ENCODE measurements around the gene CAPN10. TPM values are rescaled to one million over a fixed set of nuclear protein-coding genes. Genes with fewer than 3 reads are reported as not detected.
"Not testable (repeated sequence)": the region's sequence is repeated elsewhere in the genome, so short reads cannot be mapped to it uniquely, and the experiment has no call there.

The CAPN10 gene
- 49.6 and 51.1 TPM in 2 replicates for total RNA-seq

GRCh38 chr2:240586198-240586918 is at the start of gene CAPN10:
CAPN10 (plus strand) TSS chr2:240586734; CDS start chr2:240586912, 178 bp downstream.
- Mint-ChIP-seq H3K4me3 (ENCODE audit: low read depth) (peak within 1 kb of the TSS; percentile 97), H3K9me3 (no peaks in the 10 kb centered on the region), H3K27me3 (ENCODE audit: low read depth) (no peaks in the 10 kb centered on the region), H3K4me1 (ENCODE audit: low read depth) (peaks cover 27% of the 10 kb centered on the region), H3K36me3 (ENCODE audit: low read depth) (peaks cover 16% of the 10 kb centered on the region), H3K27ac (peak within 1 kb of the TSS; percentile 91)
- DNase-seq (ENCODE audit: low spot score) = peak; percentile 97
- intact Hi-C loops (cut with micrococcal nuclease) = loop anchor here (1.0 to 2.0 kb wide), 4 partner anchors 21 to 562 kb away; partner anchors contain the start of gene PASK

GRCh38 chr2:240538031-240538780 is 48.3 kb upstream of the CAPN10 start:
- Mint-ChIP-seq H3K27ac (no peak overlapping the region), H3K36me3 (ENCODE audit: low read depth) (peaks cover 68% of the 10 kb centered on the region), H3K27me3 (ENCODE audit: low read depth) (no peaks in the 10 kb centered on the region), H3K9me3 (peaks cover 10% of the 10 kb centered on the region), H3K4me1 (ENCODE audit: low read depth) (no peaks in the 10 kb centered on the region), H3K4me3 (ENCODE audit: low read depth) (no peak overlapping the region)
- DNase-seq (ENCODE audit: low spot score) = no peak
- intact Hi-C loops (cut with micrococcal nuclease) = no loop called here

GRCh38 chr2:240539101-240539500 is 47.4 kb upstream of the CAPN10 start:
- H3K9me3 Mint-ChIP-seq; H3K27ac Mint-ChIP-seq; H3K4me1 Mint-ChIP-seq (ENCODE audit: low read depth); H3K4me3 Mint-ChIP-seq (ENCODE audit: low read depth); H3K27me3 Mint-ChIP-seq (ENCODE audit: low read depth); intact Hi-C loops (cut with micrococcal nuclease); DNase-seq (ENCODE audit: low spot score): not testable (repeated sequence)
- peaks cover 67% of the 10 kb centered on the region for H3K36me3 Mint-ChIP-seq (ENCODE audit: low read depth)

- Mint-ChIP-seq H3K27me3 (ENCODE audit: low read depth) (no peaks in the 10 kb centered on the region), H3K9me3 (peaks cover 12% of the 10 kb centered on the region), H3K4me1 (ENCODE audit: low read depth) (no peaks in the 10 kb centered on the region), H3K4me3 (ENCODE audit: low read depth) (no peak overlapping the region), H3K27ac (no peak overlapping the region), H3K36me3 (ENCODE audit: low read depth) (peaks cover 63% of the 10 kb centered on the region)
- DNase-seq (ENCODE audit: low spot score) = no peak
- intact Hi-C loops (cut with micrococcal nuclease) = no loop called here
Observed at GRCh38 chr2:240539906-240540305, 46.6 kb upstream of the CAPN10 start.

- no peaks in the 10 kb centered on the region for H3K27me3 Mint-ChIP-seq (ENCODE audit: low read depth)
- peaks cover 55% of the 10 kb centered on the region for H3K36me3 Mint-ChIP-seq (ENCODE audit: low read depth)
- no peak overlapping the region for H3K27ac Mint-ChIP-seq
- intact Hi-C loops (cut with micrococcal nuclease) = no loop called here
- H3K9me3 Mint-ChIP-seq = peaks cover 14% of the 10 kb centered on the region
- H3K4me1 Mint-ChIP-seq (ENCODE audit: low read depth) = no peaks in the 10 kb centered on the region
- no peak for DNase-seq (ENCODE audit: low spot score)
- H3K4me3 Mint-ChIP-seq (ENCODE audit: low read depth) = no peak overlapping the region
Observed at GRCh38 chr2:240551288-240551687, 35.2 kb upstream of the CAPN10 start.

GRCh38 chr2:240551811-240552210 is 34.7 kb upstream of the CAPN10 start:
- intact Hi-C loops (cut with micrococcal nuclease) = no loop called here
- peaks cover 14% of the 10 kb centered on the region for H3K9me3 Mint-ChIP-seq
- no peak overlapping the region for H3K4me3 Mint-ChIP-seq (ENCODE audit: low read depth)
- H3K27ac Mint-ChIP-seq = no peak overlapping the region
- H3K36me3 Mint-ChIP-seq (ENCODE audit: low read depth) = peaks cover 55% of the 10 kb centered on the region
- no peak for DNase-seq (ENCODE audit: low spot score)
- no peaks in the 10 kb centered on the region for H3K27me3 Mint-ChIP-seq (ENCODE audit: low read depth)
- peaks cover 4% of the 10 kb centered on the region for H3K4me1 Mint-ChIP-seq (ENCODE audit: low read depth)

- Mint-ChIP-seq H3K27me3 (ENCODE audit: low read depth) (no peaks in the 10 kb centered on the region), H3K4me3 (ENCODE audit: low read depth) (no peak overlapping the region), H3K4me1 (ENCODE audit: low read depth) (peaks cover 13% of the 10 kb centered on the region), H3K27ac (no peak overlapping the region), H3K36me3 (ENCODE audit: low read depth) (peaks cover 53% of the 10 kb centered on the region), H3K9me3 (peaks cover 14% of the 10 kb centered on the region)
- DNase-seq (ENCODE audit: low spot score) = no peak
- intact Hi-C loops (cut with micrococcal nuclease) = no loop called here
Observed at GRCh38 chr2:240553956-240554480, 32.5 kb upstream of the CAPN10 start.

- Mint-ChIP-seq H3K36me3 (ENCODE audit: low read depth) (peaks cover 61% of the 10 kb centered on the region), H3K27ac (no peak overlapping the region), H3K27me3 (ENCODE audit: low read depth) (no peaks in the 10 kb centered on the region), H3K9me3 (peaks cover 14% of the 10 kb centered on the region), H3K4me3 (ENCODE audit: low read depth) (no peak overlapping the region), H3K4me1 (ENCODE audit: low read depth) (peaks cover 22% of the 10 kb centered on the region)
- intact Hi-C loops (cut with micrococcal nuclease) = no loop called here
- DNase-seq (ENCODE audit: low spot score) = no peak
Observed at GRCh38 chr2:240554767-240555493, 31.6 kb upstream of the CAPN10 start.

- no peak overlapping the region for H3K27ac Mint-ChIP-seq
- intact Hi-C loops (cut with micrococcal nuclease) = loop anchor here (1.0 kb wide), 1 partner anchor 41 kb away; no protein-coding TSS in a partner anchor
- peaks cover 23% of the 10 kb centered on the region for H3K4me1 Mint-ChIP-seq (ENCODE audit: low read depth)
- no peaks in the 10 kb centered on the region for H3K27me3 Mint-ChIP-seq (ENCODE audit: low read depth)
- H3K9me3 Mint-ChIP-seq = peaks cover 13% of the 10 kb centered on the region
- H3K36me3 Mint-ChIP-seq (ENCODE audit: low read depth) = peaks cover 55% of the 10 kb centered on the region
- DNase-seq (ENCODE audit: low spot score) = no peak
- no peak overlapping the region for H3K4me3 Mint-ChIP-seq (ENCODE audit: low read depth)
Observed at GRCh38 chr2:240555541-240556250, 30.8 kb upstream of the CAPN10 start.

GRCh38 chr2:240556553-240557100 is 29.9 kb upstream of the CAPN10 start:
- Mint-ChIP-seq H3K36me3 (ENCODE audit: low read depth) (peaks cover 51% of the 10 kb centered on the region), H3K4me1 (ENCODE audit: low read depth) (peaks cover 26% of the 10 kb centered on the region), H3K27ac (no peak overlapping the region), H3K4me3 (ENCODE audit: low read depth) (peak overlapping the region; percentile 23), H3K27me3 (ENCODE audit: low read depth) (no peaks in the 10 kb centered on the region), H3K9me3 (peaks cover 4% of the 10 kb centered on the region)
- DNase-seq (ENCODE audit: low spot score) = peak; percentile 65
- intact Hi-C loops (cut with micrococcal nuclease) = loop anchor here (1.0 kb wide), 1 partner anchor 42 kb away; no protein-coding TSS in a partner anchor

GRCh38 chr2:240557101-240557751 is 29.3 kb upstream of the CAPN10 start:
- intact Hi-C loops (cut with micrococcal nuclease) = no loop called here
- H3K27me3 Mint-ChIP-seq (ENCODE audit: low read depth) = no peaks in the 10 kb centered on the region
- no peaks in the 10 kb centered on the region for H3K9me3 Mint-ChIP-seq
- H3K27ac Mint-ChIP-seq = no peak overlapping the region
- H3K36me3 Mint-ChIP-seq (ENCODE audit: low read depth) = peaks cover 51% of the 10 kb centered on the region
- H3K4me1 Mint-ChIP-seq (ENCODE audit: low read depth) = peaks cover 31% of the 10 kb centered on the region
- DNase-seq (ENCODE audit: low spot score) = no peak
- peak overlapping the region; percentile 23 for H3K4me3 Mint-ChIP-seq (ENCODE audit: low read depth)

Measured in activated T-helper 2 cell treated with anti-CD3 and anti-CD28 coated beads, Interferon-gamma antibody, Interleukin-2, Interleukin-4, amounts not matched to agents 10 μg/mL and 5 μg/mL and 100 μg/mL, durations not matched to agents 14 hours and 24 hours and 36 hours (primary cell).